ENCODE data around the gene SPRR5. TPM values are rescaled to one million over a fixed set of nuclear protein-coding genes. Genes with fewer than 3 reads are reported as not detected.

SPRR5 gene
- total RNA-seq, 2 experiments from 2014 or later, result not detected

- Histone ChIP-seq H3K36me3 (ENCODE audit: insufficient read depth, low read length) (no peaks in the 10 kb centered on the region), H3K4me1 (ENCODE audit: insufficient read depth, low read length) (no peaks in the 10 kb centered on the region), H3K27me3 (ENCODE audit: control insufficient read depth in 1 of 2, insufficient read depth in 2 of 2, low read length in 2 of 2) (peaks cover 0 to 6% of the 10 kb centered on the region in 2 experiments), H3K27ac (ENCODE audit: low read depth in 1 of 2, low read length in 2 of 2) (no peak overlapping the region), H3K9me3 (ENCODE audit: control insufficient read depth in 1 of 2, insufficient read depth in 1 of 2, low read length in 2 of 2) (no peaks in the 10 kb centered on the region), H3K4me3 (ENCODE audit: low read length) (no peak overlapping the region)
- no peaks in the 10 kb centered on the region for H3K4me1 Mint-ChIP-seq (ENCODE audit: low read depth)
- DNase-seq (no peak), ATAC-seq (ENCODE audit: poor library complexity) (no peak)
- intact Hi-C loops (cut with DNase I, micrococcal nuclease), result no loop called here
- POLR2A ChIA-PET, result no interaction called here
- H3K4me3 Mint-ChIP-seq, result no peak overlapping the region
- TF ChIP-seq CTCF (IDR thresholded peaks at IDR 0.05), result no peak
- CTCF ChIA-PET, result no interaction called here
- H3K27ac Mint-ChIP-seq, result no peak overlapping the region
- no peaks in the 10 kb centered on the region for H3K36me3 Mint-ChIP-seq (ENCODE audit: low read depth)
- H3K27me3 Mint-ChIP-seq, result peaks cover 52% of the 10 kb centered on the region
- no peaks in the 10 kb centered on the region for H3K9me3 Mint-ChIP-seq
These were observed 18.3 kb upstream of the SPRR5 start for GRCh38 chr1:152928671-152929070.

GRCh38 chr1:152932170-152932811 lies 14.7 kb upstream of the SPRR5 start:
- H3K36me3 ChIP-seq (ENCODE audit: insufficient read depth, low read length), result no peaks in the 10 kb centered on the region
- DNase-seq (no peak), ATAC-seq (ENCODE audit: poor library complexity) (no peak)
- peaks cover 58% of the 10 kb centered on the region for H3K27me3 Mint-ChIP-seq
- no peak overlapping the region for H3K4me3 ChIP-seq (ENCODE audit: low read length)
- POLR2A ChIA-PET, result no interaction called here
- H3K9me3 ChIP-seq (ENCODE audit: control insufficient read depth in 1 of 2, insufficient read depth in 1 of 2, low read length in 2 of 2), result no peaks in the 10 kb centered on the region
- CTCF ChIA-PET, result no interaction called here
- peaks cover 2 to 8% of the 10 kb centered on the region in 2 experiments for H3K27me3 ChIP-seq (ENCODE audit: control insufficient read depth in 1 of 2, insufficient read depth in 2 of 2, low read length in 2 of 2)
- H3K9me3 Mint-ChIP-seq, result no peaks in the 10 kb centered on the region
- H3K4me1 Mint-ChIP-seq (ENCODE audit: low read depth), result no peaks in the 10 kb centered on the region
- H3K36me3 Mint-ChIP-seq (ENCODE audit: low read depth), result no peaks in the 10 kb centered on the region
- no peak overlapping the region for H3K4me3 Mint-ChIP-seq
- intact Hi-C loops (cut with DNase I, micrococcal nuclease), result no loop called here
- H3K4me1 ChIP-seq (ENCODE audit: insufficient read depth, low read length), result no peaks in the 10 kb centered on the region
- H3K27ac Mint-ChIP-seq, result no peak overlapping the region
- TF ChIP-seq CTCF (IDR thresholded peaks at IDR 0.05), result no peak
- no peak overlapping the region for H3K27ac ChIP-seq (ENCODE audit: low read depth in 1 of 2, low read length in 2 of 2)

- H3K9me3 Mint-ChIP-seq, result no peaks in the 10 kb centered on the region
- POLR2A ChIA-PET, result no interaction called here
These were observed 13.8 kb upstream of the SPRR5 start for GRCh38 chr1:152933196-152933595.

More at GRCh38 chr1:152933196-152933595, 13.8 kb upstream of the SPRR5 start:
- Mint-ChIP-seq H3K36me3 (ENCODE audit: low read depth) (no peaks in the 10 kb centered on the region), H3K4me1 (ENCODE audit: low read depth) (no peaks in the 10 kb centered on the region), H3K27me3 (peaks cover 58% of the 10 kb centered on the region), H3K27ac (no peak overlapping the region), H3K4me3 (no peak overlapping the region)
- H3K4me1 ChIP-seq (ENCODE audit: insufficient read depth, low read length), result no peaks in the 10 kb centered on the region
- no peak for TF ChIP-seq CTCF (IDR thresholded peaks at IDR 0.05)
- H3K4me3 ChIP-seq (ENCODE audit: low read length), result no peak overlapping the region
- ATAC-seq (ENCODE audit: poor library complexity), result no peak
- intact Hi-C loops (cut with DNase I, micrococcal nuclease), result no loop called here
- no peaks in the 10 kb centered on the region for H3K36me3 ChIP-seq (ENCODE audit: insufficient read depth, low read length)
- peaks cover 2 to 8% of the 10 kb centered on the region in 2 experiments for H3K27me3 ChIP-seq (ENCODE audit: control insufficient read depth in 1 of 2, insufficient read depth in 2 of 2, low read length in 2 of 2)
- no peak overlapping the region for H3K27ac ChIP-seq (ENCODE audit: low read depth in 1 of 2, low read length in 2 of 2)
- DNase-seq, result no peak
- H3K9me3 ChIP-seq (ENCODE audit: control insufficient read depth in 1 of 2, insufficient read depth in 1 of 2, low read length in 2 of 2), result no peaks in the 10 kb centered on the region
- CTCF ChIA-PET, result no interaction called here
